Vagina (tissue), 2 donors: ENCODE results near the gene IL6ST. TPM values are rescaled to one million over a fixed set of nuclear protein-coding genes. Genes with fewer than 3 reads are reported as not detected.
"Not testable (repeated sequence)": the region's sequence is repeated elsewhere in the genome, so short reads cannot be mapped to it uniquely, and the experiment has no call there.

Experiments used
- DNase-seq, 2 donors: peaks; one replicate each; pipeline ENCODE4 v3.0.0-alpha.2; 2017; ENCODE audit errors: extremely low spot score in 2 of 2
- H3K27ac ChIP-seq: fragments of 200-600 bp; sonication (generic); one replicate; pipeline ENCODE4 v1.5.1; 2019
- H3K27me3 ChIP-seq: fragments of 200-600 bp; sonication (generic); one replicate; pipeline ENCODE4 v1.5.1; 2019
- H3K36me3 ChIP-seq, 2 donors: fragments of 200-600 bp; sonication (generic); one replicate each; pipeline ENCODE4 v1.5.1; 2017 to 2019
- H3K4me1 ChIP-seq: fragments of 200-600 bp; sonication (generic); one replicate; pipeline ENCODE4 v1.5.1; 2019
- H3K4me3 ChIP-seq, 2 donors: fragments of 200-600 bp; sonication (generic); 1 replicate in 1 of 2; 2 replicates in 1 of 2; pipeline ENCODE4 v1.5.1; 2016 to 2019
- H3K9me3 ChIP-seq: fragments of 200-600 bp; sonication (generic); one replicate; pipeline ENCODE4 v1.5.1; 2019
- POLR2A ChIP-seq, 2 donors: fragments of 450-650 bp; IDR thresholded peaks; one replicate each; pipeline ENCODE4 v1.6.1; 2017; ENCODE audit warnings: antibody characterized with exemption in 2 of 2, mild to moderate bottlenecking in 2 of 2, moderate library complexity in 2 of 2
- POLR2AphosphoS5 ChIP-seq, 2 donors: sonication (generic); formaldehyde crosslinking; IDR thresholded peaks; one replicate each; pipeline ENCODE4 v1.9.0; 2017; ENCODE audit warnings: antibody characterized with exemption in 2 of 2, mild to moderate bottlenecking in 2 of 2, low read depth in 1 of 2; ENCODE audit not compliant: insufficient read depth in 1 of 2
- intact Hi-C: fragments of 100-400 bp; cut with DNase I; formaldehyde crosslinking; loops from one replicate; pipeline ENCODE4 v1.15.1; 2023
- total RNA-seq: library from RNA; depleted of rRNA; stranded (reverse); fragments of >200 nt; gene quantifications from one replicate; pipeline ENCODE4 v1.2.3, GENCODE V29; 2016
- TF ChIP-seq, protein P1 (sequence below), 3 experiments: fragments of 450-650 bp in 2 of 3; fragments of 200-600 bp in 1 of 3; sonication (generic) in 1 of 3; IDR thresholded peaks; one replicate each; pipeline ENCODE4 v1.5.1; 2017 to 2019; ENCODE audit warnings: antibody characterized with exemption in 3 of 3, mild to moderate bottlenecking in 2 of 3, moderate library complexity in 2 of 3

The IL6ST gene
- total RNA-seq, 1 donor from 2014 or later = 312 TPM

DNA sequence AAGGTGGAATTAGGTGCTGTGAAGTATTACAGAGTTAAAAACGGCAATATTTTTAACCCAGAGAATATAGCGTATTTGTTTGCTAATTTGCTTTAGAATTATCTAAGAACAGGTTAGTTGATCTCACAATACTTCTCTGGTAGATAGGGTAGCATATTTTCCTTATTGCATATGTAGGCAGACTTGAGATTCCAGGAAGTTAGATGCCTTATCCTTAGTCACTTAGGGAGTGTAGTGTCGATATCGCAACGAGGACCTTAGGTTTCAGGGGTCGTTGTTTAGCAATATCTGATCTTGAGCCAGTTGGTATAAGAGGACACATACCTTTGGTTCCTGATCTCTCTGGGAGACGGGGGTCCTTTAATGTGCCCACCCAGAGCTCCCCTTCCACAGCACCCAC, 28.5 kb upstream of the IL6ST start:
- intact Hi-C loops = loop anchor here (10.0 kb wide), 1 partner anchor 52 kb away; no protein-coding TSS in a partner anchor
- no peaks in the 10 kb centered on the region for H3K9me3 ChIP-seq
- peaks cover 13% of the 10 kb centered on the region for H3K4me1 ChIP-seq
- no peak overlapping the region for H3K27ac ChIP-seq
- no peaks in the 10 kb centered on the region for H3K27me3 ChIP-seq
- no peak for DNase-seq
- TF ChIP-seq POLR2A (IDR thresholded peaks at IDR 0.05) (no peak), POLR2AphosphoS5 (IDR thresholded peaks at IDR 0.05; ENCODE audit: insufficient read depth in 1 of 2, low read depth in 1 of 2) (no peak)
- TF ChIP-seq, protein P1, sequence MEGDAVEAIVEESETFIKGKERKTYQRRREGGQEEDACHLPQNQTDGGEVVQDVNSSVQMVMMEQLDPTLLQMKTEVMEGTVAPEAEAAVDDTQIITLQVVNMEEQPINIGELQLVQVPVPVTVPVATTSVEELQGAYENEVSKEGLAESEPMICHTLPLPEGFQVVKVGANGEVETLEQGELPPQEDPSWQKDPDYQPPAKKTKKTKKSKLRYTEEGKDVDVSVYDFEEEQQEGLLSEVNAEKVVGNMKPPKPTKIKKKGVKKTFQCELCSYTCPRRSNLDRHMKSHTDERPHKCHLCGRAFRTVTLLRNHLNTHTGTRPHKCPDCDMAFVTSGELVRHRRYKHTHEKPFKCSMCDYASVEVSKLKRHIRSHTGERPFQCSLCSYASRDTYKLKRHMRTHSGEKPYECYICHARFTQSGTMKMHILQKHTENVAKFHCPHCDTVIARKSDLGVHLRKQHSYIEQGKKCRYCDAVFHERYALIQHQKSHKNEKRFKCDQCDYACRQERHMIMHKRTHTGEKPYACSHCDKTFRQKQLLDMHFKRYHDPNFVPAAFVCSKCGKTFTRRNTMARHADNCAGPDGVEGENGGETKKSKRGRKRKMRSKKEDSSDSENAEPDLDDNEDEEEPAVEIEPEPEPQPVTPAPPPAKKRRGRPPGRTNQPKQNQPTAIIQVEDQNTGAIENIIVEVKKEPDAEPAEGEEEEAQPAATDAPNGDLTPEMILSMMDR (IDR thresholded peaks at IDR 0.05) = no peak
- no peaks in the 10 kb centered on the region for H3K36me3 ChIP-seq
- H3K4me3 ChIP-seq = no peak overlapping the region

DNA sequence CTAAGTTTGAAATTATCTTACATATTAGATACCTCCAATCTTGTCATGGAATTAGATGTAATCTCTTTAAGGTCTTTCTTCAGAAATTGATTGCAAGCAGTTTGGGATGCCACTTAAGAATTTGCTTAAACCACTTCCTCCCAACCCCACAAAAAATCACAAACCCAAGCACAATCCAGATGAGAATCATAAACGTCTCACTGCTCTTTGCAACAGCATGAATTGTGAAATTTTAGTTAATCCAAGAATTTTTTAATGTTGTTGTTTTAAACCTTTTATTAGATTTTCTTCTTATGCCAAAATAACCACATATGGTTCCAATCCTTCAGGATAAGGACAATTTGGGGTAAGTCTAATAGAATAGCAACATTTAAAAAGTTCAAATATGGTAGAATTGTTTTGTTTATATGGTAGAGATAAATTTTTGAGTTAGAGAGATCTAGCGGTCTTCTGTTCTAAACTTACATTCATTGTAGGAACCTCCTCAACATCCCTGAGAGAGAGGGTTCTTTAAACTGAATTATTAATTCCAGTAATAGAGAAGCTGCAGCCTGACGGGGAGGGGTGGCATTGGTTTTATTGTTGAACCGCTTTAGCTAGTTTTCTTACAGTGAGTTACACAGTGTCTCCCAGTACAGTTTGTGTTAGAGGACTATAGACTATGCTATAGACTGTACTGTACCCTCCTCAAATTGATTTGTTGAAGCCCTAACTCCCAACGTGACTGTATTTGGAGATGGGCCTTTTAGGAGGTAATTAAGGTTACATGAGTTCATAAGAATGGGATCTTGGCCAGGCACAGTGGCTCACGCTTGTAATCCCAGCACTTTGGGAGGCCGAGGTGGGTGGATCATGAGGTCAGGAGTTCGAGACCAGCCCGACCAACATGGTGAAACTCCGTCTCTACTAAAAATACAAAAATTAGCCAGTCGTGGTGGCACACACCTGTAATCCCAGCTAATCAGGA, 24.8 kb upstream of the IL6ST start:
- TF ChIP-seq POLR2A (IDR thresholded peaks at IDR 0.05) (no peak), POLR2AphosphoS5 (IDR thresholded peaks at IDR 0.05; ENCODE audit: insufficient read depth in 1 of 2, low read depth in 1 of 2) (peak in 1 of 2 donors; percentile 29)
- TF ChIP-seq, protein P1 (IDR thresholded peaks at IDR 0.05) = no peak
- DNase-seq = no peak
- Histone ChIP-seq H3K27me3 (no peaks in the 10 kb centered on the region), H3K27ac (peak overlapping the region; percentile 59), H3K36me3 (no peaks in the 10 kb centered on the region), H3K4me1 (peaks cover 14% of the 10 kb centered on the region), H3K4me3 (no peak overlapping the region), H3K9me3 (no peaks in the 10 kb centered on the region)
- intact Hi-C loops = loop anchor here (10.0 kb wide), 1 partner anchor 55 kb away; no protein-coding TSS in a partner anchor

DNA sequence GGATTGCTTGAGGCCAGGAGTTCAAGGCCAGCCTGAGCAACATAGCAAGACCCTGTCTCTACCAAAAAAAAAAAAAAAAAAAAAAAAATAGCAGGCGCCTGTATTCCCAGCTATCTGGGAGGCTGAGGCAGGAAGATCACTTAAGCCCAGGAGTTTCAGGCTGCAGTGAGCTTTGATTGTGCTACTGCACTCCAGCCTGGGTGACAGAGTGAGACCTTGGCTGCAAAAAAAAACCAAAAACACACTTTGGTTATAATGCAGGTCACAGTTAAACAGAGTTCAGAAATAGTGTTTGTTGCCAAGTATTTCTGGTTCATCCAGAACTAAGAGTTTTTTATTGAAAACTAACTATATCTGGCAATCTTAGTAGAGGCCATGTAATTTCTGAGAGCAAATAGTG, 24.1 kb upstream of the IL6ST start:
- Histone ChIP-seq H3K4me3 (no peak overlapping the region), H3K27me3 (no peaks in the 10 kb centered on the region), H3K27ac (no peak overlapping the region), H3K36me3 (no peaks in the 10 kb centered on the region), H3K4me1 (peaks cover 14% of the 10 kb centered on the region), H3K9me3 (no peaks in the 10 kb centered on the region)
- TF ChIP-seq POLR2AphosphoS5 (IDR thresholded peaks at IDR 0.05; ENCODE audit: insufficient read depth in 1 of 2, low read depth in 1 of 2) (no peak), POLR2A (IDR thresholded peaks at IDR 0.05) (no peak)
- TF ChIP-seq, protein P1 (IDR thresholded peaks at IDR 0.05) = no peak
- no peak for DNase-seq
- intact Hi-C loops = no loop called here

DNA sequence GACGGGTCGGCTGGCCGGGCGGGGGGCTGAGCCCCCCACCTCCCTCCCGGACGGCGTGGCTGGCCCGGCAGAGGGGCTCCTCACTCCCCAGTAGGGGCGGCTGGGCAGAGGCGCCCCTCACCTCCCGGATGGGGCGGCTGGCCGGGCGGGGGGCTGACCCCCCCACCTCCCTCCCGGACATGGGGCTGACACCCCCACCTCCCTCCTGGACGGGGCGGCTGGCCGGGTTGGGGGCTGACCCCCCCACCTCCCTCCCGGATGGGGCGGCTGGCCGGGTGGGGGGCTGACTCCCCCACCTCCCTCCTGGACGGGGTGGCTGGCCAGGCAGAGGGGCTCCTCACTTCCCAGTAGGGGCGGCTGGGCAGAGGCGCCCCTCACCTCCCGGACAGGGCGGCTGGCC, 19.9 kb upstream of the IL6ST start:
- H3K27me3 ChIP-seq, H3K9me3 ChIP-seq, H3K36me3 ChIP-seq, intact Hi-C loops, DNase-seq, H3K27ac ChIP-seq, H3K4me3 ChIP-seq: not testable (repeated sequence)
- H3K4me1 ChIP-seq = peaks cover 34% of the 10 kb centered on the region

DNA sequence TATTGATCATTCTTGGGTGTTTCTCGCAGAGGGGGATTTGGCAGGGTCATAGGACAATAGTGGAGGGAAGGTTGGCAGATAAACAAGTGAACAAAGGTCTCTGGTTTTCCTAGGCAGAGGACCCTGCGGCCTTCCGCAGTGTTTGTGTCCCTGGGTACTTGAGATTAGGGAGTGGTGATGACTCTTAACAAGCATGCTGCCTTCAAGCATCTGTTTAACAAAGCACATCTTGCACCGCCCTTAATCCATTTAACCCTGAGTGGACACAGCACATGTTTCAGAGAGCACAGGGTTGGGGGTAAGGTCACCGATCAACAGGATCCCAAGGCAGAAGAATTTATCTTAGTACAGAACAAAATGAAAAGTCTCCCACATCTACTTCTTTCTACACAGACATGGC, 19.2 kb upstream of the IL6ST start:
- DNase-seq, H3K9me3 ChIP-seq, H3K36me3 ChIP-seq, H3K4me3 ChIP-seq, H3K27ac ChIP-seq, H3K27me3 ChIP-seq, intact Hi-C loops: not testable (repeated sequence)
- peaks cover 33% of the 10 kb centered on the region for H3K4me1 ChIP-seq
